H1 (cell line): ENCODE data around the gene POLR3A. TPM values are rescaled to one million over a fixed set of nuclear protein-coding genes. Genes with fewer than 3 reads are reported as not detected.

Experiments used
- ASH2L ChIP-seq: fragments of 200-600, 300-600 bp; sonication (generic); IDR thresholded peaks from one replicate; pipeline ENCODE4 v1.7.1; 2017; ENCODE audit warnings: low read length
- CTCF ChIP-seq, 3 experiments: IDR thresholded peaks; 1 replicate in 2 of 3; 2 replicates in 1 of 3; pipeline versions ENCODE4 v1.5.1 to v1.6.1; 2011; ENCODE audit warnings: low read length in 3 of 3, mild to moderate bottlenecking in 3 of 3, inconsistent platforms in 2 of 3, low read depth in 1 of 3, moderate library complexity in 1 of 3; ENCODE audit not compliant: insufficient read depth in 1 of 3; ENCODE audit errors: control extremely low read depth in 1 of 3
- HDAC2 ChIP-seq, 2 experiments: fragments of 300-600 bp in 1 of 2; sonication (generic) in 1 of 2; IDR thresholded peaks; 2 replicates each; pipeline ENCODE4 v1.6.1; 2011 to 2012; ENCODE audit warnings: low read depth in 2 of 2, low read length in 2 of 2, mild to moderate bottlenecking in 2 of 2, moderate library complexity in 2 of 2, borderline replicate concordance in 1 of 2, inconsistent platforms in 1 of 2
- YY1 ChIP-seq: IDR thresholded peaks from 2 replicates; pipeline ENCODE4 v1.6.1; 2011; ENCODE audit warnings: low read depth, mild to moderate bottlenecking, low read length
- polyA plus RNA-seq, 7 experiments: library from polyadenylated mRNA; depleted of rRNA in 3 of 7; stranded (reverse) in 5 of 7; unstranded in 2 of 7; fragments of >200 nt in 5 of 7; fragments of 200-250 nt in 2 of 7; gene quantifications; 1 replicate in 5 of 7; 2 replicates in 1 of 7; 4 replicates in 1 of 7; pipeline versions ENCODE4 v1.2.1 to v1.2.3, GENCODE V29; 2011 to 2013; ENCODE audit warnings: missing spikeins in 2 of 7, mixed read lengths in 2 of 7
- total RNA-seq: library from RNA; stranded (reverse); fragmentation: NEBNext Ultra II Directional; extraction: Animal tissue kit (Norgen Biotek cat#: 25700); gene quantifications from 2 replicates; pipeline ENCODE4 v1.2.1, GENCODE V29; 2021
- TF ChIP-seq, protein P1 (sequence below): fragments of 300-600 bp; sonication (generic); IDR thresholded peaks from 2 replicates; pipeline ENCODE4 v1.7.1; 2012; ENCODE audit warnings: low read length, moderate library complexity, mild to moderate bottlenecking, inconsistent platforms; ENCODE audit not compliant: insufficient replicate concordance
- TF ChIP-seq, protein P2 (sequence below): IDR thresholded peaks from 2 replicates; pipeline ENCODE4 v1.6.1; 2011; ENCODE audit warnings: low read depth, mild to moderate bottlenecking, low read length; ENCODE audit not compliant: insufficient read depth

Gene POLR3A
- total and polyA plus RNA-seq, 2 of the 8 experiments (the other 6 are each of a cell fraction or from before 2014, with no cell fraction given): 11.3 to 38.6 TPM

DNA sequence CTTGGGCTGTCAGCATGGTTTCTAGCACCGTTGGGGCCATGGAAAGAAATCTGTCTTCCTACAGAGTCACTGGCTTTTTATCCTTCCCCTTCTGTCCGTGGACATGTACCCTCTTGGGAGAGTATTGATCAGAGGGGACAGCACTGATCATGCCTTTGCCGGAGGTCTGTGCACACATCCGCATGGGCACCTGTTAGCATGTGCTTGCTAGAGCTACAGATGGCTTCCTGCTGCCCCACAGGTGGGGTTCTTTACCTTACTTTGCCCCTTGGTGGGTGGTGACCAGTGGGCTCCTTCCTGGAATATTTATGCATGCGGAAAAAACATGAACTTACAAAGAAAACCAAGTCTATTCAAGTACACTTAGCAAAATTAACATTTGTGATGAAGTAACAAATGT lies 29.2 kb upstream of the POLR3A start (continued):
- TF ChIP-seq, protein P1, sequence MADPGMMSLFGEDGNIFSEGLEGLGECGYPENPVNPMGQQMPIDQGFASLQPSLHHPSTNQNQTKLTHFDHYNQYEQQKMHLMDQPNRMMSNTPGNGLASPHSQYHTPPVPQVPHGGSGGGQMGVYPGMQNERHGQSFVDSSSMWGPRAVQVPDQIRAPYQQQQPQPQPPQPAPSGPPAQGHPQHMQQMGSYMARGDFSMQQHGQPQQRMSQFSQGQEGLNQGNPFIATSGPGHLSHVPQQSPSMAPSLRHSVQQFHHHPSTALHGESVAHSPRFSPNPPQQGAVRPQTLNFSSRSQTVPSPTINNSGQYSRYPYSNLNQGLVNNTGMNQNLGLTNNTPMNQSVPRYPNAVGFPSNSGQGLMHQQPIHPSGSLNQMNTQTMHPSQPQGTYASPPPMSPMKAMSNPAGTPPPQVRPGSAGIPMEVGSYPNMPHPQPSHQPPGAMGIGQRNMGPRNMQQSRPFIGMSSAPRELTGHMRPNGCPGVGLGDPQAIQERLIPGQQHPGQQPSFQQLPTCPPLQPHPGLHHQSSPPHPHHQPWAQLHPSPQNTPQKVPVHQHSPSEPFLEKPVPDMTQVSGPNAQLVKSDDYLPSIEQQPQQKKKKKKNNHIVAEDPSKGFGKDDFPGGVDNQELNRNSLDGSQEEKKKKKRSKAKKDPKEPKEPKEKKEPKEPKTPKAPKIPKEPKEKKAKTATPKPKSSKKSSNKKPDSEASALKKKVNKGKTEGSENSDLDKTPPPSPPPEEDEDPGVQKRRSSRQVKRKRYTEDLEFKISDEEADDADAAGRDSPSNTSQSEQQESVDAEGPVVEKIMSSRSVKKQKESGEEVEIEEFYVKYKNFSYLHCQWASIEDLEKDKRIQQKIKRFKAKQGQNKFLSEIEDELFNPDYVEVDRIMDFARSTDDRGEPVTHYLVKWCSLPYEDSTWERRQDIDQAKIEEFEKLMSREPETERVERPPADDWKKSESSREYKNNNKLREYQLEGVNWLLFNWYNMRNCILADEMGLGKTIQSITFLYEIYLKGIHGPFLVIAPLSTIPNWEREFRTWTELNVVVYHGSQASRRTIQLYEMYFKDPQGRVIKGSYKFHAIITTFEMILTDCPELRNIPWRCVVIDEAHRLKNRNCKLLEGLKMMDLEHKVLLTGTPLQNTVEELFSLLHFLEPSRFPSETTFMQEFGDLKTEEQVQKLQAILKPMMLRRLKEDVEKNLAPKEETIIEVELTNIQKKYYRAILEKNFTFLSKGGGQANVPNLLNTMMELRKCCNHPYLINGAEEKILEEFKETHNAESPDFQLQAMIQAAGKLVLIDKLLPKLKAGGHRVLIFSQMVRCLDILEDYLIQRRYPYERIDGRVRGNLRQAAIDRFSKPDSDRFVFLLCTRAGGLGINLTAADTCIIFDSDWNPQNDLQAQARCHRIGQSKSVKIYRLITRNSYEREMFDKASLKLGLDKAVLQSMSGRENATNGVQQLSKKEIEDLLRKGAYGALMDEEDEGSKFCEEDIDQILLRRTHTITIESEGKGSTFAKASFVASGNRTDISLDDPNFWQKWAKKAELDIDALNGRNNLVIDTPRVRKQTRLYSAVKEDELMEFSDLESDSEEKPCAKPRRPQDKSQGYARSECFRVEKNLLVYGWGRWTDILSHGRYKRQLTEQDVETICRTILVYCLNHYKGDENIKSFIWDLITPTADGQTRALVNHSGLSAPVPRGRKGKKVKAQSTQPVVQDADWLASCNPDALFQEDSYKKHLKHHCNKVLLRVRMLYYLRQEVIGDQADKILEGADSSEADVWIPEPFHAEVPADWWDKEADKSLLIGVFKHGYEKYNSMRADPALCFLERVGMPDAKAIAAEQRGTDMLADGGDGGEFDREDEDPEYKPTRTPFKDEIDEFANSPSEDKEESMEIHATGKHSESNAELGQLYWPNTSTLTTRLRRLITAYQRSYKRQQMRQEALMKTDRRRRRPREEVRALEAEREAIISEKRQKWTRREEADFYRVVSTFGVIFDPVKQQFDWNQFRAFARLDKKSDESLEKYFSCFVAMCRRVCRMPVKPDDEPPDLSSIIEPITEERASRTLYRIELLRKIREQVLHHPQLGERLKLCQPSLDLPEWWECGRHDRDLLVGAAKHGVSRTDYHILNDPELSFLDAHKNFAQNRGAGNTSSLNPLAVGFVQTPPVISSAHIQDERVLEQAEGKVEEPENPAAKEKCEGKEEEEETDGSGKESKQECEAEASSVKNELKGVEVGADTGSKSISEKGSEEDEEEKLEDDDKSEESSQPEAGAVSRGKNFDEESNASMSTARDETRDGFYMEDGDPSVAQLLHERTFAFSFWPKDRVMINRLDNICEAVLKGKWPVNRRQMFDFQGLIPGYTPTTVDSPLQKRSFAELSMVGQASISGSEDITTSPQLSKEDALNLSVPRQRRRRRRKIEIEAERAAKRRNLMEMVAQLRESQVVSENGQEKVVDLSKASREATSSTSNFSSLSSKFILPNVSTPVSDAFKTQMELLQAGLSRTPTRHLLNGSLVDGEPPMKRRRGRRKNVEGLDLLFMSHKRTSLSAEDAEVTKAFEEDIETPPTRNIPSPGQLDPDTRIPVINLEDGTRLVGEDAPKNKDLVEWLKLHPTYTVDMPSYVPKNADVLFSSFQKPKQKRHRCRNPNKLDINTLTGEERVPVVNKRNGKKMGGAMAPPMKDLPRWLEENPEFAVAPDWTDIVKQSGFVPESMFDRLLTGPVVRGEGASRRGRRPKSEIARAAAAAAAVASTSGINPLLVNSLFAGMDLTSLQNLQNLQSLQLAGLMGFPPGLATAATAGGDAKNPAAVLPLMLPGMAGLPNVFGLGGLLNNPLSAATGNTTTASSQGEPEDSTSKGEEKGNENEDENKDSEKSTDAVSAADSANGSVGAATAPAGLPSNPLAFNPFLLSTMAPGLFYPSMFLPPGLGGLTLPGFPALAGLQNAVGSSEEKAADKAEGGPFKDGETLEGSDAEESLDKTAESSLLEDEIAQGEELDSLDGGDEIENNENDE: no peak
- TF ChIP-seq, protein P2, sequence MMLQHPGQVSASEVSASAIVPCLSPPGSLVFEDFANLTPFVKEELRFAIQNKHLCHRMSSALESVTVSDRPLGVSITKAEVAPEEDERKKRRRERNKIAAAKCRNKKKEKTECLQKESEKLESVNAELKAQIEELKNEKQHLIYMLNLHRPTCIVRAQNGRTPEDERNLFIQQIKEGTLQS: no peak
- TF ChIP-seq HDAC2 (IDR thresholded peaks at IDR 0.05; ENCODE audit: borderline replicate concordance in 1 of 2, low read depth in 2 of 2, low read length in 2 of 2) (no peak), YY1 (no peak), CTCF (IDR thresholded peaks at IDR 0.05; ENCODE audit: control extremely low read depth in 1 of 3, insufficient read depth in 1 of 3, low read depth in 1 of 3, low read length in 3 of 3) (no peak), ASH2L (no peak)
- TF ChIP-seq, all 59 proteins: peak for 0
